ENCODE measurements around the gene CES3. TPM values are rescaled to one million over a fixed set of nuclear protein-coding genes. Genes with fewer than 3 reads are reported as not detected.

Gene CES3
- total and polyA plus RNA-seq, 9 of the 15 experiments (the other 6 are each of a cell fraction or from before 2014, with no cell fraction given) = 0.06 to 2.2 (median 0.68) TPM

- TF ChIP-seq KDM5B (IDR thresholded peaks at IDR 0.05; ENCODE audit: insufficient replicate concordance, low read depth, low read length) (peak; percentile 90), HCFC1 (IDR thresholded peaks at IDR 0.05; ENCODE audit: low read depth, low read length) (peak; percentile 67), RBBP5 (IDR thresholded peaks at IDR 0.05; ENCODE audit: borderline replicate concordance, insufficient read depth, low read length, poor library complexity, severe bottlenecking) (peak; percentile 84), BRF2 (IDR thresholded peaks at IDR 0.05; ENCODE audit: borderline replicate concordance, insufficient read depth, insufficient read length) (no peak), HMGN3 (IDR thresholded peaks at IDR 0.05; ENCODE audit: borderline replicate concordance, extremely low read depth, insufficient read length, low read depth, low read length) (peak; percentile 44), POU5F1 (IDR thresholded peaks at IDR 0.05; ENCODE audit: borderline replicate concordance, low read depth, low read length, partially characterized antibody) (peak; percentile 93), XRCC5 (IDR thresholded peaks at IDR 0.05; ENCODE audit: low read depth, low read length) (0 out of 2 replicates have a peak, but pooled peaks have one; percentile 41), NKRF (IDR thresholded peaks at IDR 0.05; ENCODE audit: borderline replicate concordance) (peak; percentile 77), YY1 (IDR thresholded peaks at IDR 0.05; ENCODE audit: borderline replicate concordance in 1 of 3, control insufficient read depth in 1 of 3, extremely low read depth in 1 of 3, insufficient read depth in 3 of 3, insufficient read length in 1 of 3, insufficient replicate concordance in 2 of 3, low read depth in 1 of 3, low read length in 2 of 3) (peak in 2 of 3 experiments; percentile 54), PHF8 (IDR thresholded peaks at IDR 0.05; ENCODE audit: borderline replicate concordance, low read length) (peak; percentile 95), EGR1 (conservative IDR thresholded peaks at IDR 0.05) (peak; percentile 71), ATF1 (CRISPR knock-in tag; IDR thresholded peaks at IDR 0.05) (0 out of 2 replicates have a peak, but pooled peaks have one; percentile 13), ATF1 (tag; IDR thresholded peaks at IDR 0.05) (peak; percentile 82), KDM1A (IDR thresholded peaks at IDR 0.05) (no peak), BHLHE40 (IDR thresholded peaks at IDR 0.05; ENCODE audit: low read length) (peak; percentile 48; the same call in 1 of the 2 replicates), SAFB (IDR thresholded peaks at IDR 0.05; ENCODE audit: borderline replicate concordance, low read depth, low read length) (peak; percentile 84), HDAC1 (IDR thresholded peaks at IDR 0.05) (peak in 1 of 2 experiments; percentile 85; a peak in 2 of 4 replicates), CHD2 (IDR thresholded peaks at IDR 0.05; ENCODE audit: low read depth, low read length) (peak; percentile 92), ZFP1 (CRISPR knock-in tag; IDR thresholded peaks at IDR 0.05) (no peak), FOSL1 (tag; conservative IDR thresholded peaks at IDR 0.05) (0 out of 2 replicates have a peak, but pooled peaks have one; percentile 30), SIN3A (IDR thresholded peaks at IDR 0.05; ENCODE audit: borderline replicate concordance in 2 of 2, control insufficient read depth in 1 of 2, low read depth in 2 of 2, low read length in 2 of 2) (peak; percentile 74 to 90; a peak in 2 of 4 replicates), SIX5 (IDR thresholded peaks at IDR 0.05; ENCODE audit: borderline replicate concordance in 1 of 2, insufficient read depth in 1 of 2, low read depth in 1 of 2, low read length in 2 of 2) (0 out of 4 replicates have a peak, but pooled peaks of 1 of the 2 experiments have one; percentile 17)
These were observed 26.8 kb upstream of the CES3 start, which contains the start of gene CIAO2B (continued) for GRCh38 chr16:66934138-66934838.

All from K562 (cell line).